RWPE2 (cell line): Measurements from ENCODE around the gene MCCD1.

Experiments
- ATAC-seq: fragments of 200-7000 bp; cut with Tn5 transposase; 3 replicates; pipeline ENCODE4 v1.9.1; 2021; ENCODE audit warnings: low read depth
- DNase-seq: peaks from one replicate; pipeline ENCODE4 v3.0.0-alpha.2; 2020; ENCODE audit warnings: low spot score
- H3K27ac ChIP-seq: fragments of 450-650 bp; 2 replicates; pipeline ENCODE4 v1.5.1; 2017; ENCODE audit warnings: mild to moderate bottlenecking; ENCODE audit not compliant: poor library complexity, severe bottlenecking
- H3K27me3 ChIP-seq: fragments of 250-450 bp; sonication (Bioruptor Pico); 2 replicates; pipeline ENCODE4 v1.5.1; 2021; ENCODE audit warnings: mild to moderate bottlenecking, moderate library complexity; ENCODE audit not compliant: insufficient read depth, poor library complexity, severe bottlenecking
- H3K36me3 ChIP-seq: fragments of 250-450 bp; sonication (Bioruptor Pico); 2 replicates; pipeline ENCODE4 v1.5.1; 2020; ENCODE audit warnings: low read depth, mild to moderate bottlenecking, moderate library complexity
- H3K4me1 ChIP-seq: fragments of 250-450 bp; sonication (Bioruptor Pico); 2 replicates; pipeline ENCODE4 v1.5.1; 2021; ENCODE audit warnings: mild to moderate bottlenecking, moderate library complexity; ENCODE audit not compliant: insufficient read depth, poor library complexity, severe bottlenecking
- H3K4me3 ChIP-seq: fragments of 250-450 bp; sonication (Bioruptor Pico); 2 replicates; pipeline ENCODE4 v1.5.1; 2021; ENCODE audit warnings: mild to moderate bottlenecking, moderate library complexity; ENCODE audit not compliant: severe bottlenecking
- H3K9me3 ChIP-seq: fragments of 250-450 bp; sonication (Bioruptor Pico); 2 replicates; pipeline ENCODE4 v1.5.1; 2021; ENCODE audit warnings: mild to moderate bottlenecking, moderate library complexity; ENCODE audit not compliant: severe bottlenecking
- CTCF ChIP-seq: fragments of 450-650 bp; IDR thresholded peaks from one replicate; pipeline ENCODE4 v1.5.1; 2017; ENCODE audit warnings: mild to moderate bottlenecking, moderate library complexity; ENCODE audit not compliant: poor library complexity, severe bottlenecking

MCCD1 gene

GRCh38 chr6:31525553-31525931 is 3.2 kb upstream of the MCCD1 start:
- no peak overlapping the region for H3K27ac ChIP-seq
- no peaks in the 10 kb centered on the region for H3K9me3 ChIP-seq
- ATAC-seq (no peak), DNase-seq (no peak)
- peaks cover 7% of the 10 kb centered on the region for H3K36me3 ChIP-seq
- TF ChIP-seq CTCF: no peak
- H3K27me3 ChIP-seq: no peaks in the 10 kb centered on the region
- no peaks in the 10 kb centered on the region for H3K4me1 ChIP-seq
- no peak overlapping the region for H3K4me3 ChIP-seq

GRCh38 chr6:31525932-31526591 is 2.7 kb upstream of the MCCD1 start:
- no peak for TF ChIP-seq CTCF
- no peak for DNase-seq
- Histone ChIP-seq H3K4me1 (no peaks in the 10 kb centered on the region), H3K27me3 (no peaks in the 10 kb centered on the region), H3K27ac (no peak overlapping the region), H3K4me3 (no peak overlapping the region), H3K36me3 (peaks cover 12% of the 10 kb centered on the region), H3K9me3 (no peaks in the 10 kb centered on the region)
- ATAC-seq: peak; percentile 5; the same call in 1 of the 3 replicates

GRCh38 chr6:31528307-31528777 is 420 bp upstream of the MCCD1 start:
- no peaks in the 10 kb centered on the region for H3K27me3 ChIP-seq
- DNase-seq (no peak), ATAC-seq (peak; percentile 4; the same call in 2 of the 3 replicates)
- no peak overlapping the region for H3K4me3 ChIP-seq
- H3K27ac ChIP-seq: no peak overlapping the region
- H3K4me1 ChIP-seq: no peaks in the 10 kb centered on the region
- no peaks in the 10 kb centered on the region for H3K9me3 ChIP-seq
- TF ChIP-seq CTCF: no peak
- peaks cover 34% of the 10 kb centered on the region for H3K36me3 ChIP-seq

- H3K4me1 ChIP-seq: no peaks in the 10 kb centered on the region
- peaks cover 46% of the 10 kb centered on the region for H3K36me3 ChIP-seq
- DNase-seq (no peak), ATAC-seq (peak; percentile 31)
- H3K27me3 ChIP-seq: no peaks in the 10 kb centered on the region
- no peaks in the 10 kb centered on the region for H3K9me3 ChIP-seq
- TF ChIP-seq CTCF: no peak
- no peak overlapping the region for H3K4me3 ChIP-seq
- no peak overlapping the region for H3K27ac ChIP-seq
Measured at GRCh38 chr6:31529329-31530150, 778 bp downstream of the MCCD1 start.
